DOHH2 (cell line): ENCODE results near the gene VKORC1.

ENCODE experiments used
- EZH2phosphoT487 ChIP-seq: fragments of 200-600 bp; sonication (generic); IDR thresholded peaks from 2 replicates; pipeline ENCODE4 v1.6.1; 2017; ENCODE audit warnings: borderline replicate concordance, mild to moderate bottlenecking, antibody characterized with exemption, low read length, moderate library complexity, mixed read lengths
- TF ChIP-seq, protein P1 (sequence below): fragments of 200-600 bp; sonication (generic); IDR thresholded peaks from one replicate; pipeline ENCODE4 v1.5.1; 2014; ENCODE audit warnings: antibody characterized with exemption, mild to moderate bottlenecking, low read depth, low read length; ENCODE audit not compliant: poor library complexity, severe bottlenecking

DNA sequence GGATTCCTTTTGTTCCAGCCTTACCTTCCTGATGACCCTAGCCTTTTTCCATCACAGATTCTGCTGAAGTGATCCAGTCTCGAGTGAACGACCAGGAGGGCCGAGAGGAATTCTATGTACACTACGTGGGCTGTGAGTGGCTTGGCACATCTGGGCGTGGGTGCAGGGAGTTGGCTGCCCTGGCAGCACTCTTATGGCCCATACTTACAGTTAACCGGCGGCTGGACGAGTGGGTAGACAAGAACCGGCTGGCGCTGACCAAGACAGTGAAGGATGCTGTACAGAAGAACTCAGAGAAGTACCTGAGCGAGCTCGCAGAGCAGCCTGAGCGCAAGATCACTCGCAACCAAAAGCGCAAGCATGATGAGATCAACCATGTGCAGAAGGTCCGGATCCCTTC lies 25.5 kb upstream of the VKORC1 start:
- TF ChIP-seq, protein P1, sequence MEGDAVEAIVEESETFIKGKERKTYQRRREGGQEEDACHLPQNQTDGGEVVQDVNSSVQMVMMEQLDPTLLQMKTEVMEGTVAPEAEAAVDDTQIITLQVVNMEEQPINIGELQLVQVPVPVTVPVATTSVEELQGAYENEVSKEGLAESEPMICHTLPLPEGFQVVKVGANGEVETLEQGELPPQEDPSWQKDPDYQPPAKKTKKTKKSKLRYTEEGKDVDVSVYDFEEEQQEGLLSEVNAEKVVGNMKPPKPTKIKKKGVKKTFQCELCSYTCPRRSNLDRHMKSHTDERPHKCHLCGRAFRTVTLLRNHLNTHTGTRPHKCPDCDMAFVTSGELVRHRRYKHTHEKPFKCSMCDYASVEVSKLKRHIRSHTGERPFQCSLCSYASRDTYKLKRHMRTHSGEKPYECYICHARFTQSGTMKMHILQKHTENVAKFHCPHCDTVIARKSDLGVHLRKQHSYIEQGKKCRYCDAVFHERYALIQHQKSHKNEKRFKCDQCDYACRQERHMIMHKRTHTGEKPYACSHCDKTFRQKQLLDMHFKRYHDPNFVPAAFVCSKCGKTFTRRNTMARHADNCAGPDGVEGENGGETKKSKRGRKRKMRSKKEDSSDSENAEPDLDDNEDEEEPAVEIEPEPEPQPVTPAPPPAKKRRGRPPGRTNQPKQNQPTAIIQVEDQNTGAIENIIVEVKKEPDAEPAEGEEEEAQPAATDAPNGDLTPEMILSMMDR, result no peak
- TF ChIP-seq EZH2phosphoT487, result no peak
